Measurements from ENCODE around the gene FAM83C. TPM values are rescaled to one million over a fixed set of nuclear protein-coding genes. Genes with fewer than 3 reads are reported as not detected.

FAM83C gene
- not detected in 2 replicates for total RNA-seq (2014; rRNA removed; shearing (Covaris generic))
- not detected in 2 replicates for total RNA-seq (2022)
- not detected for Bru-seq, nascent RNA
- not detected for BruChase-seq, experiment 1, labeled RNA remaining after a 6-hour chase
- not detected for BruChase-seq, experiment 2, labeled RNA remaining after a 2-hour chase
- long read RNA-seq: 0 reads

- Histone ChIP-seq H3K79me2 (ENCODE audit: insufficient read depth, low read depth, low read length) (no peaks in the 10 kb centered on the region), H3K36me3 (ENCODE audit: insufficient read depth, low read length) (no peaks in the 10 kb centered on the region), H3K27ac (ENCODE audit: low read depth, low read length, poor library complexity, severe bottlenecking) (no peak within 1 kb of the TSS), H3K4me2 (ENCODE audit: low read length) (no peak within 1 kb of the TSS), H3K9me2 (ENCODE audit: insufficient read depth, low read length) (no peaks in the 10 kb centered on the region), H3K4me3 (ENCODE audit: low read depth, low read length, poor library complexity, severe bottlenecking) (no peak within 1 kb of the TSS), H3K9me3 (ENCODE audit: low read length) (no peaks in the 10 kb centered on the region), H2AFZ (ENCODE audit: low read length) (no peak within 1 kb of the TSS), H4K20me1 (ENCODE audit: insufficient read depth, low read length) (no peaks in the 10 kb centered on the region), H3K4me1 (ENCODE audit: insufficient read depth, low read length, poor library complexity, severe bottlenecking) (no peaks in the 10 kb centered on the region)
- ChIA-PET CTCF (ENCODE audit: unreplicated experiment) (no interaction called here), POLR2A (no interaction called here)
- DNase-seq (ENCODE audit: low spot score): no peak
- no peak for TF ChIP-seq EZH2phosphoT487 (IDR thresholded peaks at IDR 0.05; ENCODE audit: borderline replicate concordance, low read depth, low read length)
- TF ChIP-seq, protein P1, sequence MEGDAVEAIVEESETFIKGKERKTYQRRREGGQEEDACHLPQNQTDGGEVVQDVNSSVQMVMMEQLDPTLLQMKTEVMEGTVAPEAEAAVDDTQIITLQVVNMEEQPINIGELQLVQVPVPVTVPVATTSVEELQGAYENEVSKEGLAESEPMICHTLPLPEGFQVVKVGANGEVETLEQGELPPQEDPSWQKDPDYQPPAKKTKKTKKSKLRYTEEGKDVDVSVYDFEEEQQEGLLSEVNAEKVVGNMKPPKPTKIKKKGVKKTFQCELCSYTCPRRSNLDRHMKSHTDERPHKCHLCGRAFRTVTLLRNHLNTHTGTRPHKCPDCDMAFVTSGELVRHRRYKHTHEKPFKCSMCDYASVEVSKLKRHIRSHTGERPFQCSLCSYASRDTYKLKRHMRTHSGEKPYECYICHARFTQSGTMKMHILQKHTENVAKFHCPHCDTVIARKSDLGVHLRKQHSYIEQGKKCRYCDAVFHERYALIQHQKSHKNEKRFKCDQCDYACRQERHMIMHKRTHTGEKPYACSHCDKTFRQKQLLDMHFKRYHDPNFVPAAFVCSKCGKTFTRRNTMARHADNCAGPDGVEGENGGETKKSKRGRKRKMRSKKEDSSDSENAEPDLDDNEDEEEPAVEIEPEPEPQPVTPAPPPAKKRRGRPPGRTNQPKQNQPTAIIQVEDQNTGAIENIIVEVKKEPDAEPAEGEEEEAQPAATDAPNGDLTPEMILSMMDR (conservative IDR thresholded peaks at IDR 0.05; ENCODE audit: low read length): no peak
- BruUV-seq (replicated peaks): no TSS peak
- intact Hi-C loops (cut with micrococcal nuclease; ENCODE audit: unreplicated experiment): no loop called here
These were observed at the start of gene FAM83C for GRCh38 chr20:35291654-35292503. FAM83C (minus strand) TSS chr20:35292425; CDS start chr20:35292304, 121 bp downstream.

DNA sequence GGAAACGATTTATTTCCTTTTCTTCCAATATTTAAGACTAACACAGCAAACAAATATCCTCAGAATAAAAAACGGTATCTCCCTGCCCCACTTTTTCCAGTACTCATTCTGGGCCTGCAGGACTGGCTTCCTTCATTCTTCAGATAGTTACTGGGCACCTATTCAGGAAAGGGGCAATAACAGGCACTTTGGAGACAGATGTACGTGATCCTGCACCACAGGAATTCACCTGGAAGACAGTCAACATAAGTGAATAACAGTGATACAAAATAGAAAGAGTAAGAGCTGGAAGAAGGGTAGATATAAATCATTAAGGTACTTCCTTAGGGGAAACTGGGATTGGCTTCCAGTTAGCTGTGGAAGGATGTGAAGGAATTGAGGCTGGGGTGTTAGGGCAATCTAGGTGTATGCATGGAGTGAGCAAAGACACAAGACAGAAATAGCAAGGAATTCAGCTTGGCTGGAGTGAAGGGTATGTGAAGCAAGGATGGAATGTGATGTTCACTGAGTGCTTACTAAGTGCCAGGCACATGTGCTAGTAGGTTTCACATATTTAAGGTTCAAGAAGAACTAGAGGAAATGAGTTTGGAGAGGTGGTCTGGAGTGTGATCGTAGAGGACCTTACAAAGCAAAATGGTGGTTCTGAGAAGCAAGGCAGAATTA, 49.3 kb upstream of the FAM83C start:
- H3K9me2 ChIP-seq (ENCODE audit: insufficient read depth, low read length): no peaks in the 10 kb centered on the region
- no peak overlapping the region for H2AFZ ChIP-seq (ENCODE audit: low read length)
- intact Hi-C loops (cut with micrococcal nuclease; ENCODE audit: unreplicated experiment): no loop called here
- H3K27ac ChIP-seq (ENCODE audit: low read depth, low read length, poor library complexity, severe bottlenecking): no peak overlapping the region
- H3K4me1 ChIP-seq (ENCODE audit: insufficient read depth, low read length, poor library complexity, severe bottlenecking): no peaks in the 10 kb centered on the region
- no peak overlapping the region for H3K4me3 ChIP-seq (ENCODE audit: low read depth, low read length, poor library complexity, severe bottlenecking)
- DNase-seq (ENCODE audit: low spot score): no peak
- POLR2A ChIA-PET: interaction anchor here (1.2 kb wide), 1 partner anchor 23 kb away, joined by 3 read pairs; no protein-coding TSS in a partner anchor
- peaks cover 50% of the 10 kb centered on the region for H3K36me3 ChIP-seq (ENCODE audit: insufficient read depth, low read length)
- H4K20me1 ChIP-seq (ENCODE audit: insufficient read depth, low read length): no peaks in the 10 kb centered on the region
- BruUV-seq (replicated peaks): no TSS peak
- no peaks in the 10 kb centered on the region for H3K9me3 ChIP-seq (ENCODE audit: low read length)
- TF ChIP-seq, protein P1 (conservative IDR thresholded peaks at IDR 0.05; ENCODE audit: low read length): no peak
- TF ChIP-seq EZH2phosphoT487 (IDR thresholded peaks at IDR 0.05; ENCODE audit: borderline replicate concordance, low read depth, low read length): no peak
- CTCF ChIA-PET (ENCODE audit: unreplicated experiment): no interaction called here
- H3K4me2 ChIP-seq (ENCODE audit: low read length): no peak overlapping the region
- no peaks in the 10 kb centered on the region for H3K79me2 ChIP-seq (ENCODE audit: insufficient read depth, low read depth, low read length)

Data from OCI-LY7 (cell line).